Lung (tissue), 12 donors: Measurements from ENCODE around the gene DNMT3A. TPM values are rescaled to one million over a fixed set of nuclear protein-coding genes. Genes with fewer than 3 reads are reported as not detected.

ENCODE experiments used
- ATAC-seq: fragments of 200-7000 bp; cut with Tn5 transposase; one replicate; pipeline ENCODE4 v1.9.1; 2020; ENCODE audit warnings: moderate number of reproducible peaks; ENCODE audit not compliant: insufficient read depth, low FRiP score
- DNase-seq, 3 donors: peaks; one replicate each; pipeline ENCODE4 v3.0.0-alpha.2; 2013 to 2017
- H3K27ac ChIP-seq, 2 donors: one replicate each; pipeline ENCODE4 v1.5.1; 2013; ENCODE audit warnings: mild to moderate bottlenecking in 2 of 2, moderate library complexity in 2 of 2, control low read depth in 1 of 2, inconsistent platforms in 1 of 2, low read depth in 1 of 2, low read length in 1 of 2
- H3K27me3 ChIP-seq, 3 donors: one replicate each; pipeline ENCODE4 v1.5.1; 2013; ENCODE audit warnings: low read length in 2 of 3; ENCODE audit not compliant: control insufficient read depth in 3 of 3, insufficient read depth in 3 of 3
- H3K36me3 ChIP-seq, 4 donors: one replicate each; pipeline ENCODE4 v1.5.1; 2013; ENCODE audit warnings: low read length in 4 of 4, mild to moderate bottlenecking in 1 of 4, moderate library complexity in 1 of 4; ENCODE audit not compliant: control insufficient read depth in 4 of 4, insufficient read depth in 4 of 4
- H3K4me1 ChIP-seq, 5 donors: one replicate each; pipeline ENCODE4 v1.5.1; 2013; ENCODE audit warnings: low read length in 5 of 5, mild to moderate bottlenecking in 2 of 5, moderate library complexity in 1 of 5; ENCODE audit not compliant: control insufficient read depth in 5 of 5, insufficient read depth in 5 of 5
- H3K4me3 ChIP-seq: one replicate; pipeline ENCODE4 v1.5.1; 2013; ENCODE audit warnings: mild to moderate bottlenecking, control low read depth, moderate library complexity
- H3K9ac ChIP-seq, 2 donors: one replicate each; pipeline ENCODE4 v1.5.1; 2013; ENCODE audit warnings: low read length in 2 of 2, control low read depth in 1 of 2; ENCODE audit not compliant: insufficient read depth in 1 of 2
- H3K9me3 ChIP-seq, 4 donors: one replicate each; pipeline ENCODE4 v1.5.1; 2013; ENCODE audit warnings: low read length in 3 of 4, mild to moderate bottlenecking in 1 of 4, moderate library complexity in 1 of 4; ENCODE audit not compliant: control insufficient read depth in 4 of 4, insufficient read depth in 3 of 4
- WGBS, 2 donors: extraction: QIAGEN DNeasy Blood & Tissue Kit; methylation state at CpG; one replicate each; pipeline ENCODE4 v1.1.7; 2013; 5-methylcytosine and 5-hydroxymethylcytosine counted together
- polyA plus RNA-seq, 2 donors: library from polyadenylated mRNA; stranded (reverse); fragments of 200-250 nt; gene quantifications; one replicate each; pipeline ENCODE4 v1.2.1, GENCODE V29; 2013
- total RNA-seq, 2 donors: library from RNA; depleted of rRNA in 1 of 2; stranded (reverse); fragments of >200 nt in 1 of 2; gene quantifications; one replicate each; pipeline ENCODE4 v1.2.1, GENCODE V29; 2014 to 2021
- TF ChIP-seq, protein P1 (sequence below): IDR thresholded peaks from 2 replicates; pipeline ENCODE4 v1.5.1; 2012; ENCODE audit warnings: mild to moderate bottlenecking; ENCODE audit errors: control extremely low read depth, extremely low read depth
- donor health status: control.
- donor health status: control.
- donor health status: Bipolar disorder and iron deficiency.
- donor health status: healthy.
- donor health status: DM: yes; HTN: yes; CAD: no.

The DNMT3A gene
- total and polyA plus RNA-seq, 4 donors = 9.2 to 61.0 (median 26.9) TPM

DNA sequence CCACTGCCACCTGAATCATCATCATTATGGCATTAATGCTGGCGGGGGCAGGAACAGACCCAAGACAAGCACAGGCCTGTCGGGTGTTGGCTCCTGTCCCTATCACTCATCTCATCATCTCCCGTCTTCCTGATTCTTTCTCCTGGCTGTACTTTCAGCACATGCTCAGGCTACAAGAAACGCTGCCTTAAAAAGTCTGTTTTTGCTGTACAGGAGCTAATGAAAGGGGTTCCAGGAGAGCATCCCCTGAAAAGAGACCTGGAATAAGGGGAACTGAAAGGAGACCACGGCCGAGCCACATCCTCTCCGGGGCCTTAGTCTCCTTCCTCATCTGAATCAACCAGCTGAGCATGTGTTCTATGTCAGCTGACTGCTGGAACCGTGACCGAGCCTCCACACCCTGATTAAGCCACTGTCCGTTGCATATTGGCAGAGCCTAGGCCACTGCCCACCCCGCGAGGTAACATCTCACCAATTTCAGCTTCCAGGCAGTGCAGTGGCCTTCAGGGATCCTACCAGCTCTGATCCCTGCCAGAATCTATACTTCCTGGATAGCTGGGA lies 62.6 kb downstream of the DNMT3A start:
- ATAC-seq (peak; percentile 54), DNase-seq (peak; percentile 31 to 66 (median 40))
- H3K36me3 ChIP-seq = peaks cover 0 to 14% (median 7%) of the 10 kb centered on the region in 4 donors
- H3K9ac ChIP-seq = no peak overlapping the region
- no peaks in the 10 kb centered on the region for H3K27me3 ChIP-seq
- WGBS, 2 donors = 20 to 31% methylated on average over 12 of the region's 12 CpGs
- TF ChIP-seq, protein P1, sequence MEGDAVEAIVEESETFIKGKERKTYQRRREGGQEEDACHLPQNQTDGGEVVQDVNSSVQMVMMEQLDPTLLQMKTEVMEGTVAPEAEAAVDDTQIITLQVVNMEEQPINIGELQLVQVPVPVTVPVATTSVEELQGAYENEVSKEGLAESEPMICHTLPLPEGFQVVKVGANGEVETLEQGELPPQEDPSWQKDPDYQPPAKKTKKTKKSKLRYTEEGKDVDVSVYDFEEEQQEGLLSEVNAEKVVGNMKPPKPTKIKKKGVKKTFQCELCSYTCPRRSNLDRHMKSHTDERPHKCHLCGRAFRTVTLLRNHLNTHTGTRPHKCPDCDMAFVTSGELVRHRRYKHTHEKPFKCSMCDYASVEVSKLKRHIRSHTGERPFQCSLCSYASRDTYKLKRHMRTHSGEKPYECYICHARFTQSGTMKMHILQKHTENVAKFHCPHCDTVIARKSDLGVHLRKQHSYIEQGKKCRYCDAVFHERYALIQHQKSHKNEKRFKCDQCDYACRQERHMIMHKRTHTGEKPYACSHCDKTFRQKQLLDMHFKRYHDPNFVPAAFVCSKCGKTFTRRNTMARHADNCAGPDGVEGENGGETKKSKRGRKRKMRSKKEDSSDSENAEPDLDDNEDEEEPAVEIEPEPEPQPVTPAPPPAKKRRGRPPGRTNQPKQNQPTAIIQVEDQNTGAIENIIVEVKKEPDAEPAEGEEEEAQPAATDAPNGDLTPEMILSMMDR = no peak
- peak overlapping the region; percentile 68 to 72 for H3K27ac ChIP-seq
- no peaks in the 10 kb centered on the region for H3K9me3 ChIP-seq
- H3K4me1 ChIP-seq = peaks cover 12 to 52% (median 19%) of the 10 kb centered on the region in 5 donors
- no peak overlapping the region for H3K4me3 ChIP-seq

DNA sequence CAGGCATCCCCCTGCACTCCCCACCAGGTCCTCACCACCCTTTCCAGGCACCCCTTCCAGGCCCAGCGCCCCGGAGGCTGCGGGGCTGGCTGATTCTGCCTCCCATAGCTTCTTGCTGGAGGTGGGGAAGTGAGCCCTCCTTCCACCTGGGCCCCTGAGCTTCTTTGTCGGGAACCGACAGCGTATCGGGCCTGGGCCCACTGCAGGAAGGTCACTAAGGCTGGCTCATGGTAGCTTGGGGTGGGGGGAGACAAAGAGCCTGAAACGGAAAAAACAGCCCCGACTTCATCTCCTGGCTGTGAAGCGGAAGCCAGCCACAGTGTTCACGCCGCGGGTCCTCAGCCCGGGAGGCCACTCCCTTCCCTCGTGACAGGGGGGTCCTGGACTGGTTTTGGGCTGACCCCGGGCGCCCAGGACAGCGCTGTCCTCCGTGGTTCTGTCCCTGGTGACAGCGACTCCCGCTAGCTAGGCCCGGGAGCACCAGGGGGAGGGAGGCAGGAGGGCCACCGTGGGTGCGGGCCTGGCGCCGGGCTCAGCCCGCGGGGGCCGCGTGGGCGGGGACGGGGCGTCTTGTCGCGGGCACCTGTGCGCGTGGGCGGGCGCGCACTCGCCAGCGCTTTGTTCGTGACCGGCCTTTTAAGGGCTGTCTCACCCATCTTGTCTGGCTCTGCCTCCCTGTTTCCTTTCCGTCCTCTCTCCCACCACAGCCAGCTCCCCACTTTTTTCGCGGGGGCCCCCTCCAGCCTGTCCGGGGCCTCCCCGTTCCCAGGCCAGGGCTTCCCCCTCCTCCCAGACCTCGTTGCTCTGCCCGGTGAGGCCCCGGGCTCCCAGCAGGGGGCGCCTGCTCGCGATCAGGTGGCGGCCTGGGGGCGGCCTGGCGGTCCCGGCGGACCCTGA lies 64.9 kb downstream of the DNMT3A start:
- Histone ChIP-seq H3K9me3 (no peaks in the 10 kb centered on the region), H3K9ac (no peak overlapping the region), H3K27me3 (no peaks in the 10 kb centered on the region), H3K4me1 (peaks cover 10 to 49% (median 13%) of the 10 kb centered on the region in 5 donors), H3K36me3 (peaks cover 0 to 11% (median 7%) of the 10 kb centered on the region in 4 donors), H3K4me3 (no peak overlapping the region), H3K27ac (peak overlapping the region; percentile 37 to 66)
- no peak for ATAC-seq
- peak; percentile 63 to 80 (median 76) for DNase-seq
- WGBS, 2 donors = 12 to 30% methylated on average over 57 to 60 of the region's 60 CpGs
- TF ChIP-seq, protein P1 = peak; percentile 57

DNA sequence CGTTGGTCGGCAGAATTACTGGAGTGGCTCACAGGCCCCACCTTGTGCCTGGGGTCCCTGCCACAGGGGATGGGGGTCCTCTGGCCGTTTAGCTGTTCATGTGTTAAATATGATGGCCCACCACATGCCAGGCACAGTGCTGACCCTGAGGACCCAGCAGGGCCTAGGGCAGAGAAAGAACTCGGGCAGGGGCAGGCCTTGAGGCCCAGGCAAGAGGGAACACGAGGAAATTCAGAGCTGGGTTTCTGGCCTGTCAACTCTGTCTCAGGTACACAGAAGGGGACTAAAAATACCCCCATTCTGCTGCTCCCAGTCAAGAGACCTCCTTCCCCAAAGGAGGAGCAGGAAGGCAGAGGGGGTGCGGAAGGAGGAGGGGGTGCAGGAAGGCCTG lies 66.2 kb downstream of the DNMT3A start:
- H3K4me3 ChIP-seq = no peak overlapping the region
- H3K9ac ChIP-seq = no peak overlapping the region
- TF ChIP-seq, protein P1 = no peak
- no peaks in the 10 kb centered on the region for H3K9me3 ChIP-seq
- H3K36me3 ChIP-seq = peaks cover 2 to 13% (median 7%) of the 10 kb centered on the region in 4 donors
- peak overlapping the region; percentile 6 to 66 for H3K27ac ChIP-seq
- ATAC-seq (no peak), DNase-seq (no peak)
- no peaks in the 10 kb centered on the region for H3K27me3 ChIP-seq
- H3K4me1 ChIP-seq = peaks cover 7 to 41% (median 13%) of the 10 kb centered on the region in 5 donors
- WGBS, 2 donors = 28 to 50% methylated on average over 6 of the region's 6 CpGs
